ENCODE measurements around the gene RAB9A.
"Not testable (repeated sequence)": the region's sequence is repeated elsewhere in the genome, so short reads cannot be mapped to it uniquely, and the experiment has no call there.

The RAB9A gene

DNA sequence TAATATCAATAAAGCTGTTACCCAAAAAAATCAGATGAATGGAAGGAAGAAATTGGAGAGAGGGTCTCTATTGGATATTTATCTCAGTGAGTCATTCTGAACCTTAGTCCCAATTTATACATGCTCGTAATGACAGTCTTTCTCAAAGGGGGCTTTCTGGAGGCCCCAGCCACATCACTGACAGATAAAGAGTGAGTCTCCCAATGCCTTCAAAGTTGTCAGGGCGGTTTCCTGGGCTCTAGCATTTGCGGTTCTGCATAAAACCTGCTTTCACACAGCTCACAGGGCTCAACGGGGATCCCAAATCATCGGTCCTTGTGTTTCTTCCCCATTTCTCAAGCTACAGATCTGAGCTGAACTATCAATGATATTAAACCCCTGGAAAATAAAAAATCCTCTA, 18.7 kb upstream of the RAB9A start:
- no peak for DNase-seq

DNA sequence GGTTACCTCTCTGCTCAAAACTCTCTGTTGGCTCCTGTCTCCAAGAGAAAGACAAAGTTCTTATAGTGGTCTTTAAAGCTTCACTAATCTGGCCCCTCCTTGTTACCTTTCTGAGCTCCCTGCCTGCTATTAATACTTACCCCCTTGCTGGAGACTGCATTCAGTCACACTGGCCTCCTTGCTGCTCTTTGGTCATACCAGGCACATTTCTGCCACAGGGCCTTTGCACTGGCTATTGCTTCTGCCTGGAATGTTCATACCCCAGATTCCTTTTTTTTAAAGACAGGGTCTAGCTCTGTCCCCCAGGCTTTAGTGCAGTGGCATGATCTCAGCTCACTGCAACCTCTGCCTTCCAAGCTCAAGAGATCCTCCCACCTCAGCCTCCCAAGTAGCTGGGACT, 15.9 kb upstream of the RAB9A start:
- DNase-seq, result no peak

- DNase-seq, result no peak
Measured at GRCh38 chrX:13676885-13677284, 12.0 kb upstream of the RAB9A start.

GRCh38 chrX:13679700-13680099, 9.2 kb upstream of the RAB9A start:
- DNase-seq, result not testable (repeated sequence)

GRCh38 chrX:13681595-13681994, 7.3 kb upstream of the RAB9A start:
- no peak for DNase-seq

DNA sequence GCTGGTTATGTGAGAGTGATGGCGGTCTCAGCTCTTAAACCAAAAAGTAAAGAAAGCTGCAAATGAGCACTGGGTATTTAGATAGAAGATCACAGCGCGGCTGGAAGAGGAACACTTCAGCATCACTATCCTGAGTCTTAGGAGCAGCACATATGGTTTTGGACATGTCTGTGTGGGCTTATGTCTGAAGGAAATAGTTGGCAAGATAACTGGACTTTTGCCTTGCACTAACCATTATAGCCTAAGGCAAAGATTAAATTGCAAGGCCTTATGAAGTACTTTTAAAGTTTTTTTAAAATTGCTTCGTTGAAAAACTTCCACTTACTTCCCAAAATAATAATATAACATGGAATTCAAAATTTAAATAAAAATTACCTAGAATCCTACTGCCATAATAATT, 4.6 kb upstream of the RAB9A start:
- DNase-seq, result no peak

GRCh38 chrX:13685126-13685763, 3.7 kb upstream of the RAB9A start:
- no peak for DNase-seq

- no peak for DNase-seq
Measured at GRCh38 chrX:13687203-13687602, 1.7 kb upstream of the RAB9A start.

GRCh38 chrX:13688384-13688957, 457 bp upstream of the RAB9A start:
- DNase-seq, result no peak

DNA sequence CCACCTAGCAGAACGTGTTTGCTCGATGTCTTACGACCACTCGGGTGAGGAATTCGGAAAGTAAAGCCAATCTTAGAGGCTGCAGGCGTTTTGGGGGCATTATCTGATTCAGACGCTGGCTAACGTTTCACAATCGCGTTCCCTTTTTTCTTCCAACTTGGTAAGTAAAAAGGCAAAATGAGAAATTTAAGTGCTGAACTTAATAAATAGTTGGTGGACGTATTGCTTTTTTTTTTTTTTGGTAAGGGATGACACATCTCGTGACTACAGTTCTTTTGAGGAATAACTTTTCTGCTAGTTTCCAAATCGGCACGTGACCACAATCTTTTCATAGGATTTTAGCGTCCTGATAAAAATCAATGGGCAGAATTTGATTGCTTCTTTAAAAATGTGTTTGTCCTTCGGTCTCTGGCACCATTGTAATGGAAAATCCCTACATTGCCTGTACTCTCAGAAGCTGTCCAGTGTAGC, 848 bp downstream of the RAB9A start:
- no peak for DNase-seq

DNA sequence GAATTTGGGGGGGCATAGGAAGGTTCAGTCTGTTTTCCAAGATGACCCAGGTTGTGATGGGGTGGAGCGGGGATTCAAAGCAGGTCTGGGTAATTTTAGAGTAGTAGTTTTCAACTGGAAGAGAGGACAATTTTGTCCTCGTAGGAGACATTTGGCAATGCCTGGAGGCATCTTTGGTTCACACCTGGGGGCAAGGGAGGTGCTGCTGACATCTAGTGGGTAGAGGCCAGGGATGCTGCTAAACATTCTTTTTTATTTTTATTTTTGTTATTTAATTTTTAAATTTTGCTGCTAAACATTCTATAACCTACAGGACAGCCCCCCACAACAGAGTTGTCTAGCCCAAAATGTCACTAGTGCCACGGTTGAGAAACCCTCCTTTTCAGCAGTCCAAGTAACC, 1.9 kb downstream of the RAB9A start:
- no peak for DNase-seq

- no peak for DNase-seq
Measured at GRCh38 chrX:13691841-13692371, 3.0 kb downstream of the RAB9A start.

DNA sequence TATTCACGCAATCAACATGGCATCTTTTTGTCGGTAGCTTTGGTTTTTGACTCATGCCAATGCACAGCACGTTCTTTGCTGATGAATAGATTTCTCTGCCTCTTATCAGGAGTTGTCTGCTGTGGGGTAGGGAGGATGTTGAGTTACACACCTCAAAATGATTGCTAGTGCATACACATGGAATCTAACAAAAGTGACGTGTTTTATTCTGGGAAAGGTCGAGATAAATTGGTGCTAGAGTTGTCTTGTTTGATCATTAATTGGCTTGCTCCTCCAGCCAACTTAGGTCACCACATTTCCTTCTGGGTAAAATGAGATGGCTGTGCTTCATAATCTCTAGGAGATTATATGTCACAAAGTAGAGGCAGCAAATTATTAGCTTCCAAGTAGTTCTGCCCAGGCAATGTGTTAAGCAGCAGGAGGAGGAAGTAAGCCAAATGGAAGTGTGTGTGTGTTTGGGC, 3.9 kb downstream of the RAB9A start:
- DNase-seq, result no peak

DNA sequence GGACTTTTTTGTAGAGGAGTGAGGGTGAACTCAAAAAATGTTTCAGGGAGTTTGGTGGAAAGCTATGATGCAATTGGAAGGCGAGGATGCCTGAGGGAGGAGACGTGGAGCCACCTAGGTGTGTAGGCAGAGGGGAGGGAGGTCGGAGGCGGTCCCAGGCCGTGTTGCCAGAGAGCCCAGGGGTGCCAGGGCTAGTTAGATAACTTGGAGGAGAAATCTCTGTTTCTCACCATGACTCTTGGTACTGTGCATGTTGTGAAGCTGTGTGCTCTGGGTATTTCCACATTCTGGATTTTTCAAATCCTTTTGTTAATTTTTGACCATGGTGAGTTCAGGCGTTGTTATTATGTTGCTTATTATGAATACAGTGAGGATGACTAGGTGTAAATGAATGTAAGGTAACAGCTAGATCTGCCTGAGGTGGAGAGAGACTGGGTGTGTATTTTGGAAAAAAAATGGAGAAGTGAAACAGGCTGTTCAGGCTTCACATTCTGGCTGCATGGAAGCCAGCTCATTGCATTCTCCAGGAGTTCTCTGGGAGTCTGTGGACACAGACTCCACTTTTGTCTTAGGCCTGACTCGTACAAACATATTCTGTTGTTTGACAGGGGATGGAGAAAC, 4.5 kb downstream of the RAB9A start:
- no peak for DNase-seq

GRCh38 chrX:13694359-13694758, 5.4 kb downstream of the RAB9A start:
- no peak for DNase-seq

GRCh38 chrX:13694983-13695382, 6.1 kb downstream of the RAB9A start:
- no peak for DNase-seq

- DNase-seq, result no peak
Measured at GRCh38 chrX:13695601-13696115, 6.7 kb downstream of the RAB9A start.

DNA sequence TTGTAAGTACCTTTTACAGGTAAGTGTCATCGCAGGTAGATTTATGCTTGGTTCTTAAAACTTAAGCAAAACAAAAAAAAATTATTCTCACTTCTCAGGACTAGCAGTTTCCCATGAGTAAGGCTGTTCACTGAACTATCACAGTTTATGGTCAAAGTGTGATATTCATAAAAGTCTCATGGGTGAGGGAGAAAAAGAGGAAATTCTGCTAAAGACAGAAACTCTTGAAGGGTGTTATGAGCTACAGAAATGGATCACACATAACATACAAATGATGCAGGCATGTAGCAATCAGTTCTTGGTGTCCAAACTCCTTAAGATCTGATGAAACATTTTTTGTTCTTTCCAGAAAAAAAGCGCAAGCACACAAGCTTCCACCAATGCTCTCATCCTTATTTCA, 8.5 kb downstream of the RAB9A start:
- DNase-seq, result no peak

DNA sequence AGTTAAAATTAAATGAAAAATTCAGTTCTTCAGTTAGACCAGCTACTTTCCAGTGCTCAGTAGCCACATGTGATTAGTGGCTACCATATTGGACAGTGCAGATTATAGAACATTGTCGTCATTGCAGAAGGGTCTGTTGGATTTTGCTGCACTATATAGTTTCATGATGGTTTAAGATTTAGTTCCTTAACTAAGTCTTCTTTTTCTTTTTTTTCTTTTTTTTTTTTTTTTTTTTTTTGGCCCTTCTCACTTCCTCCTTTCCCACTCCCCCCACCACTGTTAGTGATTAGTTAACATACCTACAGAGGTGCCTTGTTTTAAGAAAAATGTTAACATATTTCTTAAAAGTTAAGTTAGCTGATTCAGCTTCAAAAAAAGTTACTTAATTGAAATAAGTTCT, 9.0 kb downstream of the RAB9A start:
- DNase-seq, result no peak

DNA sequence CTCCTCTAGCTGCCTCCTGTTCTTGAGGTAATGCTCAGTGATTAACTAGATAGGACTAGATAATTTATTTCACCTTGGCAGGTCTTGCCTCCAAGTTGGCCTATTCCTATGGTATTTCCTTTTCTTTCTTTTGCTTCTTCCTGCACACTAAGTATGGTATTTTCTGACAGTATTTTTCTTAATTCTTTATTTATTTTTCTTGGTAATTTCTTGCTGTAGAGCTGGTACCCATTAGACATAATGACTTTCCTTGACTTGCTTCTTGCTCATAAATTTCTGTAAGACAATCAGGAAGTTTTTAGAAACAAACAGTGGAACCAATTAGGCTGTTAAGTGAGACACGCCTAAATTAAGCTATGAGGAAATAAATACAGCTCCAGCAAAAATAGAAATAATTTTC, 9.5 kb downstream of the RAB9A start:
- no peak for DNase-seq

GRCh38 chrX:13699183-13699826, 10.4 kb downstream of the RAB9A start:
- DNase-seq, result no peak

GRCh38 chrX:13700380-13700779, 11.5 kb downstream of the RAB9A start:
- DNase-seq, result no peak

DNA sequence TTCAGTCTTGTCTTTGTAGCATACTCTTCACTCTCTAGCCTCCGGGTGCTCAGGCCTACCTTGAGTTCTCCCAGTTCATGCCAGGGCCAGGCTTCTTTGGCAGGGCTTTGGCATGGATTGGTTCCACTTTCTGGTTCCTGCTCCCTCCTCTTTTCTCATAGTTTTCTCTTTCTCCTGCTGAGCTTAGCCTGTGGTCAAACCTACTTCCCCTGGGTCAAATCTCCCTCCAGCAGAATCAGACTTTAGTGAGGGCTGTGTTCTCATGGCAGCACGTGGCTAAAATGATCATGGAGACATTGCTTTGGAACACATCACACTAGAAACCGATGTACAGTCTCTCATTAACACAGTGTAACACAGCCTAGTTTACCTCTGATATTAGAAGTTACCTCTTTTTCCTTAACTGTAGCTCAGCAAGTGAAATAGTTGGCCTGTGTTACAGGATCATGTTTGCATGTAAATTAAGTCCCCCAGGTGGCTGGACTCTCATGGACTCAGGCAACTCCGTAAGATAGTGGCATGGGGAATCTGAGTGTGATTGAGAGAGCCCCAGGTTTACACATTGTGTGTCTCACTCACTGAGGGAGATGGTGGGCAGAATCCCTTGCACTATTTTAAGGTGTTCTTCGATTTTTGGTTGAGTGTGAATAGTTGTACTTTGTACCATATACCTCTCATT, 13.3 kb downstream of the RAB9A start:
- no peak for DNase-seq

Measured in DMS79 treated with DMSO at 0.1 percent for 48 hours (cell line).